WI38 (cell line): ENCODE results near the gene MAP3K5.

Source experiments
- H3K4me3 ChIP-seq: 2 replicates; pipeline ENCODE4 v1.5.1; 2011; ENCODE audit warnings: low read depth, mild to moderate bottlenecking, control low read depth, low read length
- TF ChIP-seq, protein P1 (sequence below): IDR thresholded peaks from 2 replicates; pipeline ENCODE4 v1.5.1; 2012; ENCODE audit warnings: low read depth, mild to moderate bottlenecking, control low read depth, low read length

Gene MAP3K5

DNA sequence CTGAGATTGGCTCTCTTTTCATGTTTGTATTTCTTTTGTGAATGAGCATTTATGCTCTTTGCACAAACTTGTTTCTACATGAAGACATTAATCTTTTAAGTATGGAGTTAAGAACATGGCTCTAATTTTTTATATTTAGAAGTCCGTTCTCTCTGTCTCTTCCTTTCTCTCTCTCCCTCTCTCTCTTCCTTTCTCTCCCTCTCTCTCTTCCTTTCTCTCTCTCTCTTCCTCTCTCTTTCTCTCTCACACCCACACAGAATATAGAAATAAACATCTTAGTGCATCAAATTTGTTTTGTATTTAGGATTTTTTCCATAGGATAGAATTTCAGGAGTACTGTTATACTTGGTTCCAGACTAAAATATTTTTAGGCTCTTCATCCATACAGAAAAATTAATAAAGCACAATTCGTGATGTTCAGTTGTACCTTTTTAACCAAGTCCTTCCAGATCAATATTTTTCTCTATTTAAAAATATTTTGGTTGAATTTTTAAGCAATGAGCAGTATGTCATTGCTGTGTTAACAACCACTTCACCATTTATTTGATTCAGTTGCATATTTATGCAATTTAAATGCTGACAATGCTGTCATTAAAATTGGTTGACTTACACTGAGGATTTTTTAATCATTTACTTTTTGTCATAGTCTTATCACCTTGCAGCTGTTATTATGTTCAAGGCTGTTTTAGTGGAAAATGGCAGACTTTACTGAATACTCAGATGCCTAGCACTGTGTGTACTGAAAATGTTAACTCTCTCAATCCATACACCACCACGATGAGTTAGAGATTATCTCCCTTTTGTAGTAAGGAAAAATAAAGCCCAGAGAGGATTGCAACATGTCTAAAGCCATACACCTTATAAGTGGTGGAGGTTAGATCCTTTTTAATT is 129.7 kb downstream of the MAP3K5 start:
- TF ChIP-seq, protein P1, sequence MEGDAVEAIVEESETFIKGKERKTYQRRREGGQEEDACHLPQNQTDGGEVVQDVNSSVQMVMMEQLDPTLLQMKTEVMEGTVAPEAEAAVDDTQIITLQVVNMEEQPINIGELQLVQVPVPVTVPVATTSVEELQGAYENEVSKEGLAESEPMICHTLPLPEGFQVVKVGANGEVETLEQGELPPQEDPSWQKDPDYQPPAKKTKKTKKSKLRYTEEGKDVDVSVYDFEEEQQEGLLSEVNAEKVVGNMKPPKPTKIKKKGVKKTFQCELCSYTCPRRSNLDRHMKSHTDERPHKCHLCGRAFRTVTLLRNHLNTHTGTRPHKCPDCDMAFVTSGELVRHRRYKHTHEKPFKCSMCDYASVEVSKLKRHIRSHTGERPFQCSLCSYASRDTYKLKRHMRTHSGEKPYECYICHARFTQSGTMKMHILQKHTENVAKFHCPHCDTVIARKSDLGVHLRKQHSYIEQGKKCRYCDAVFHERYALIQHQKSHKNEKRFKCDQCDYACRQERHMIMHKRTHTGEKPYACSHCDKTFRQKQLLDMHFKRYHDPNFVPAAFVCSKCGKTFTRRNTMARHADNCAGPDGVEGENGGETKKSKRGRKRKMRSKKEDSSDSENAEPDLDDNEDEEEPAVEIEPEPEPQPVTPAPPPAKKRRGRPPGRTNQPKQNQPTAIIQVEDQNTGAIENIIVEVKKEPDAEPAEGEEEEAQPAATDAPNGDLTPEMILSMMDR: no peak

DNA sequence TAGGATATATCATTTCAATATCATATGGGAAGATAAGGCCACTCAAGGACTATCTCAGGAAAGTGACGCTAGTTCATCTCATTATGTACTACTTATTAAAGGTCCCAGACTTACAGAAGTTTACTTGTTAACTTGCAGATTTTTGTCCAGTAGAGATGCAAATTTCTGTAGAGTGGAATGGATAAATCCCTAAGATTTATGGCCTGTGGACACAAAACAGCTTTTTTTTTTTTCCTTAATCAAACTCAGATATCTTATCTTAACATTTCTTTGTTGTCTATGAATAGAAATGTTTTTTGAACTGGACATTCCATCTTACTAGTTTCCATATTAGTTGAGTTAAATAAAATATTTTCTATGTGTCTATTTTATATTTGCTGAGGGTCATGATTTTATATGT is 131.6 kb downstream of the MAP3K5 start:
- H3K4me3 ChIP-seq: no peak overlapping the region
- TF ChIP-seq, protein P1: no peak

More for the DNA sequence above, 129.7 kb downstream of the MAP3K5 start:
- no peak overlapping the region for H3K4me3 ChIP-seq

DNA sequence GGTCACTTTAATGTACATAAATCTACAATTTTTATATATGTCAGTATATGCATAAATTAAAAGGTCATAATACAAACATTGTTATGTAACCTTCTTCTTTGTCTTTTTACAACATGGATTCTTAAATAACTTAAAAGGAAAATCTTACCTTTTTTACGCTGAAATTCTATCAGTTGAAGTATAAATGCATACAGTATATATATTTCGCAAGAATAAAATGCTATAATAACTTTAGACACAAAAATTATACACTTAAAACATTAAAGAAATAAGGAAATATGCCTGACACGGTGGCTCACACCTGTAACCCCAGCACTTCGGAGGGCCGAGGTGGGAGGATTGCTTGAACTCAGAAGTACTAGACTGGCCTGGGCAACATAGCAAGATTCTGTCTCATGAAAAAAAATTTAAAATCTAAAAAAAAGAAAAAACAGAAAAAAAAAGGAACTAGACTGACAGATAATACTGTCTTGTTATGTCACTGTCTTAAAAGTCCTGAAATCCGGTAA is 132.2 kb downstream of the MAP3K5 start:
- TF ChIP-seq, protein P1: no peak
- H3K4me3 ChIP-seq: no peak overlapping the region

DNA sequence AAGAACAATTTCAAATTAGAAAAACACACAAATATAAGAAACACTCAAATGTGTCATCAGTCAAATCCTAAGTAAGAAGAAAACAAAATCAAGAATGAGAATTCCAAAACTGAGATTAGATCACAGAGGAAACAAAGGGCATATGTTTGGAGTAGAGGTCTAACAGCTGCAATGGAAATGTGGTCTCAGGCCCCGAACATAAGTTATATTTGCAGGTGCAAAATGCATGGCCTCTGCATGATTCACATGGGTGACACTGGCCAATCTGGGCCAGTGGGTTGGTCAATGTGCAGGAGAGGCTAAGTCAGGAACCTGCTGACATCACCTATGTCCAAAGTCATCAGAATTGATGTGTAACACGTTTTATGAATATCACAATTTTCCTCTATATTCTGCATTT is 133.6 kb downstream of the MAP3K5 start:
- H3K4me3 ChIP-seq: no peak overlapping the region
- TF ChIP-seq, protein P1: no peak

DNA sequence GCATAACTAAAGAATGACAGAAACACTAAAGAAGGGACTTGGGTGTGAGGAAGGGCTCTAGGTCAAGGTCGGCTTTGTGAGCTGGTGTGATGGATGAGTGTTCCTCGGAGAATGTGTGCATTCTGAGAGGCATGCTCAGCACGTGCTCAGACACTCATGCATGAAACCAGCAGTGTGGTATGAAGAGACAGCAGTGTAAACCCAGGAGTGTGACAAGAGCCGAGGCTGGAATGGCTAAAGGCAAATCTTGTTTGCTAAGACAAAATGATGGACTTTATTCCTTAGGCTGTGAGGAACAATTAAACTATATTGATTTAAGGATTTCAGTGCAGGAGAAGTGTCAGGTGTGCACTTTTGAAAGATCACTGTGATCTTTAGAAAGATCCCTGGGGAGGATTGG is 134.6 kb downstream of the MAP3K5 start:
- TF ChIP-seq, protein P1: no peak

DNA sequence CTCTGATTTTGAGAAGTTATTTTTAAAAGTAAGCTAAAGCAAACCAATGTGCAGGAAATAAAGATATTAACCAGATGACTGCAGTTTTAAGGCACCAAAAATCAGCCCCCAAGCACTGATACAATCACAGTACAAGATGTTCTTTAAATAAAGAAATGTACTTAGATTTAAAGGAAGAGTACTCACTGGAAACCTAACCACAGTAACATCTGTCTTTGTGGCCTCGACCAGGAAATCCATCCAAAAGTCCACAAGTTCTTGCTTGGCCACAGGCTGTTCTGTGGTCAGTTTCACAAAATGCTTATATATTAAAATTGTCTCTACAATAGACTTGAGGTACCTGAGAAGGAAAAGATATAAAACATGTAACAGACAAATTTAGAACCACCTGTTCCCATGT is 136.2 kb downstream of the MAP3K5 start:
- no peak overlapping the region for H3K4me3 ChIP-seq
- TF ChIP-seq, protein P1: no peak

More for the DNA sequence above, 134.6 kb downstream of the MAP3K5 start:
- H3K4me3 ChIP-seq: no peak overlapping the region
